Adrenal gland (tissue), 5 donors: Measurements from ENCODE around the gene SFTPB.

Experiments
- POLR2A ChIP-seq, 2 donors: fragments of 450-650 bp; IDR thresholded peaks; one replicate each; pipeline ENCODE4 v1.6.1; 2017; ENCODE audit warnings: antibody characterized with exemption in 2 of 2, mild to moderate bottlenecking in 2 of 2, moderate library complexity in 1 of 2
- TF ChIP-seq, protein P1 (sequence below), 6 experiments: fragments of 450-650 bp in 4 of 6; fragments of 200-600 bp in 2 of 6; sonication (generic) in 1 of 6; IDR thresholded peaks; 1 replicate in 5 of 6; 2 replicates in 1 of 6; pipeline versions ENCODE4 v1.5.1 to v1.8.0; 2016 to 2021; ENCODE audit warnings: antibody characterized with exemption in 6 of 6, mild to moderate bottlenecking in 2 of 6, moderate library complexity in 1 of 6
- donor health status: DM: no; HTN: no; CAD: no.

DNA sequence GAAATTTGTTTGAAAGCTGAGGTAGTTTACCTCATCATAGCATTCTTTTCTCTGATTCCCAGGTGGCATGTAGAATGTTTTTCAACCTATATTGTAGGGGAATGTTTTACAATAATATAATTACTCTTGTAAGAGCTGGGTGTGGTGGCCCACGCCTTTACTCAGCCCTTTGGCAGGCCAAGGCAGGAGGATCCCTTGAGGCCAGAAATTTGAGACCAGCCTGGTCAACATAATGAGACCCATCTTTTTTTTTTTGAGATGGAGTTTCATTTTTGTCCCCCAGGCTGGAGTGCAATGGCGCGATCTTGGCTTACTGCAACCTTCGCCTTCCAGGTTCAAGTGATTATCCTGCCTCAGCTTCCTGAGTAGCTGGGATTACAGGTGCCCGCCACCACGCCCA lies 48.4 kb downstream of the SFTPB start:
- TF ChIP-seq, protein P1, sequence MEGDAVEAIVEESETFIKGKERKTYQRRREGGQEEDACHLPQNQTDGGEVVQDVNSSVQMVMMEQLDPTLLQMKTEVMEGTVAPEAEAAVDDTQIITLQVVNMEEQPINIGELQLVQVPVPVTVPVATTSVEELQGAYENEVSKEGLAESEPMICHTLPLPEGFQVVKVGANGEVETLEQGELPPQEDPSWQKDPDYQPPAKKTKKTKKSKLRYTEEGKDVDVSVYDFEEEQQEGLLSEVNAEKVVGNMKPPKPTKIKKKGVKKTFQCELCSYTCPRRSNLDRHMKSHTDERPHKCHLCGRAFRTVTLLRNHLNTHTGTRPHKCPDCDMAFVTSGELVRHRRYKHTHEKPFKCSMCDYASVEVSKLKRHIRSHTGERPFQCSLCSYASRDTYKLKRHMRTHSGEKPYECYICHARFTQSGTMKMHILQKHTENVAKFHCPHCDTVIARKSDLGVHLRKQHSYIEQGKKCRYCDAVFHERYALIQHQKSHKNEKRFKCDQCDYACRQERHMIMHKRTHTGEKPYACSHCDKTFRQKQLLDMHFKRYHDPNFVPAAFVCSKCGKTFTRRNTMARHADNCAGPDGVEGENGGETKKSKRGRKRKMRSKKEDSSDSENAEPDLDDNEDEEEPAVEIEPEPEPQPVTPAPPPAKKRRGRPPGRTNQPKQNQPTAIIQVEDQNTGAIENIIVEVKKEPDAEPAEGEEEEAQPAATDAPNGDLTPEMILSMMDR (IDR thresholded peaks at IDR 0.05), result no peak
- TF ChIP-seq POLR2A (IDR thresholded peaks at IDR 0.05), result no peak
